ENCODE results near the gene NCKAP5. TPM values are rescaled to one million over a fixed set of nuclear protein-coding genes. Genes with fewer than 3 reads are reported as not detected.

Gene NCKAP5
- total and polyA plus RNA-seq, 2 of the 8 experiments (the other 6 are each of a cell fraction or from before 2014, with no cell fraction given) = 0.27 to 0.86 TPM

- TF ChIP-seq RFX5 (IDR thresholded peaks at IDR 0.05; ENCODE audit: borderline replicate concordance, low read depth, low read length) (no peak), KDM4A (IDR thresholded peaks at IDR 0.05; ENCODE audit: low read depth, low read length, severe bottlenecking) (no peak)
- H4K8ac ChIP-seq (ENCODE audit: extremely low read depth, insufficient read depth, low read length) = no peak overlapping the region
- H2BK15ac ChIP-seq (ENCODE audit: low read length) = no peak overlapping the region
- no peak overlapping the region for H3K4me3 ChIP-seq (ENCODE audit: extremely low read depth in 1 of 4, insufficient read depth in 2 of 4, low read depth in 3 of 4, low read length in 4 of 4)
- H2BK12ac ChIP-seq (ENCODE audit: low read depth, low read length) = no peak overlapping the region
- no peak overlapping the region for H3K23ac ChIP-seq (ENCODE audit: insufficient read length)
- 93% methylated on average over 4 of the region's 4 CpGs; no CpG with 5 or more reads in 1 of the 2 experiments for WGBS, 2 experiments (ENCODE audit: extremely low coverage in 1 of 2, insufficient coverage in 1 of 2, insufficient read length in 1 of 2, insufficient replicate concordance in 2 of 2, low coverage in 1 of 2, low lambda C conversion rate in 2 of 2, missing lambda C conversion rate in 1 of 2)
- H3K9me3 ChIP-seq (ENCODE audit: insufficient read depth in 2 of 2, low read depth in 1 of 2, low read length in 1 of 2) = no peaks in the 10 kb centered on the region
- no peak overlapping the region for H3K9ac ChIP-seq (replicated peaks in 1 of 4; ENCODE audit: extremely low read depth in 1 of 4, low read depth in 3 of 4, low read length in 3 of 4)
- no peaks in the 10 kb centered on the region for H3K79me2 ChIP-seq (ENCODE audit: control insufficient read depth in 1 of 2, insufficient read depth in 2 of 2, low read length in 2 of 2)
- peaks cover 14 to 37% (median 33%) of the 10 kb centered on the region in 4 experiments for H3K27me3 ChIP-seq (replicated peaks in 1 of 4; ENCODE audit: control insufficient read depth in 3 of 4, extremely low read depth in 1 of 4, insufficient read depth in 3 of 4, low read length in 3 of 4)
- no peaks in the 10 kb centered on the region for H3K79me1 ChIP-seq (ENCODE audit: low read depth, low read length)
- POLR2A ChIA-PET (ENCODE audit: partially characterized antibody) = no interaction called here
- no peak overlapping the region for H2BK20ac ChIP-seq (ENCODE audit: low read length)
- CTCF ChIA-PET (ENCODE audit: partially characterized antibody) = interaction anchor here (2.1 to 4.9 kb wide), 2 partner anchors 8 to 14 kb away, joined by 7 to 45 read pairs; no protein-coding TSS in a partner anchor
- H2BK120ac ChIP-seq (replicated peaks; ENCODE audit: low read depth, low read length) = no peak overlapping the region
- H4K20me1 ChIP-seq (replicated peaks in 1 of 2; ENCODE audit: control insufficient read depth in 1 of 2, insufficient read depth in 2 of 2, low read length in 2 of 2) = peaks cover 0 to 2% of the 10 kb centered on the region in 2 experiments
- H4K5ac ChIP-seq (ENCODE audit: insufficient read length, low read depth, low read length) = no peak overlapping the region
- H3K4me2 ChIP-seq (ENCODE audit: insufficient read depth in 1 of 2, low read depth in 2 of 2, low read length in 2 of 2) = no peak overlapping the region
- H3K4me1 ChIP-seq (replicated peaks in 1 of 4; ENCODE audit: control insufficient read depth in 3 of 4, insufficient read depth in 4 of 4, low read length in 3 of 4) = peaks cover 0 to 9% (median 2%) of the 10 kb centered on the region in 4 experiments; a peak in 5 of 7 replicates
- H3K56ac ChIP-seq (replicated peaks; ENCODE audit: insufficient read length, low read depth, low read length) = no peak overlapping the region
- no peak overlapping the region for H3K4ac ChIP-seq (replicated peaks; ENCODE audit: insufficient read length, low read depth, low read length)
- H2BK5ac ChIP-seq (ENCODE audit: low read depth, low read length) = no peak overlapping the region
- no peak overlapping the region for H3K18ac ChIP-seq (ENCODE audit: extremely low read depth, low read length)
- no peak overlapping the region for H2AFZ ChIP-seq (ENCODE audit: low read length)
- H2AK5ac ChIP-seq (ENCODE audit: low read depth, low read length) = no peak overlapping the region
- H4K91ac ChIP-seq (replicated peaks; ENCODE audit: insufficient read length, low read length) = no peak overlapping the region
- DNase-seq (ENCODE audit: low read depth in 1 of 2, low spot score in 2 of 2) = no peak
- no peaks in the 10 kb centered on the region for H3K36me3 ChIP-seq (ENCODE audit: control insufficient read depth in 2 of 4, insufficient read depth in 4 of 4, low read length in 3 of 4)
- peaks cover 17% of the 10 kb centered on the region for H3K23me2 ChIP-seq (ENCODE audit: low read depth, low read length)
- no peak overlapping the region for H3K14ac ChIP-seq (ENCODE audit: insufficient read length)
- FAIRE-seq = no peak
- no peak overlapping the region for H3K27ac ChIP-seq (ENCODE audit: low read depth, low read length)
These were observed 902.7 kb downstream of the NCKAP5 start for GRCh38 chr2:132665401-132666140.
